HEK293 (cell line): ENCODE results near the gene TRIAP1.

Experiments used
- ELK4 ChIP-seq: IDR thresholded peaks from 2 replicates; pipeline ENCODE4 v1.6.1; 2011; ENCODE audit warnings: mild to moderate bottlenecking, low read depth, low read length, borderline replicate concordance
- KLF17 ChIP-seq: fragments of 450-650 bp; formaldehyde crosslinking; IDR thresholded peaks from 2 replicates; pipeline ENCODE4 v1.5.1; 2016; ENCODE audit warnings: missing biosample characterization, missing genetic modification characterization
- REST ChIP-seq: fragments of 450-650 bp; formaldehyde crosslinking; IDR thresholded peaks from 2 replicates; pipeline ENCODE4 v1.5.1; 2016; ENCODE audit warnings: missing biosample characterization, missing genetic modification characterization
- TF ChIP-seq, protein P1 (sequence below): fragments of 450-650 bp; formaldehyde crosslinking; IDR thresholded peaks from 2 replicates; pipeline ENCODE4 v1.5.1; 2016; ENCODE audit warnings: missing biosample characterization, missing genetic modification characterization

GRCh38 chr12:120470150-120470784 is 24.1 kb upstream of the TRIAP1 start:
- TF ChIP-seq, protein P1, sequence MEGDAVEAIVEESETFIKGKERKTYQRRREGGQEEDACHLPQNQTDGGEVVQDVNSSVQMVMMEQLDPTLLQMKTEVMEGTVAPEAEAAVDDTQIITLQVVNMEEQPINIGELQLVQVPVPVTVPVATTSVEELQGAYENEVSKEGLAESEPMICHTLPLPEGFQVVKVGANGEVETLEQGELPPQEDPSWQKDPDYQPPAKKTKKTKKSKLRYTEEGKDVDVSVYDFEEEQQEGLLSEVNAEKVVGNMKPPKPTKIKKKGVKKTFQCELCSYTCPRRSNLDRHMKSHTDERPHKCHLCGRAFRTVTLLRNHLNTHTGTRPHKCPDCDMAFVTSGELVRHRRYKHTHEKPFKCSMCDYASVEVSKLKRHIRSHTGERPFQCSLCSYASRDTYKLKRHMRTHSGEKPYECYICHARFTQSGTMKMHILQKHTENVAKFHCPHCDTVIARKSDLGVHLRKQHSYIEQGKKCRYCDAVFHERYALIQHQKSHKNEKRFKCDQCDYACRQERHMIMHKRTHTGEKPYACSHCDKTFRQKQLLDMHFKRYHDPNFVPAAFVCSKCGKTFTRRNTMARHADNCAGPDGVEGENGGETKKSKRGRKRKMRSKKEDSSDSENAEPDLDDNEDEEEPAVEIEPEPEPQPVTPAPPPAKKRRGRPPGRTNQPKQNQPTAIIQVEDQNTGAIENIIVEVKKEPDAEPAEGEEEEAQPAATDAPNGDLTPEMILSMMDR, result no peak
- TF ChIP-seq REST (tag by site-specific recombination) (no peak), KLF17 (tag by site-specific recombination) (no peak), ELK4 (no peak)
